Glomerular visceral epithelial cell (primary cell): ENCODE measurements around the gene VSTM2B.

ENCODE experiments used
- DNase-seq: peaks from one replicate; pipeline ENCODE4 v3.0.0-alpha.2; 2016; ENCODE audit errors: extremely low spot score

The VSTM2B gene

DNA sequence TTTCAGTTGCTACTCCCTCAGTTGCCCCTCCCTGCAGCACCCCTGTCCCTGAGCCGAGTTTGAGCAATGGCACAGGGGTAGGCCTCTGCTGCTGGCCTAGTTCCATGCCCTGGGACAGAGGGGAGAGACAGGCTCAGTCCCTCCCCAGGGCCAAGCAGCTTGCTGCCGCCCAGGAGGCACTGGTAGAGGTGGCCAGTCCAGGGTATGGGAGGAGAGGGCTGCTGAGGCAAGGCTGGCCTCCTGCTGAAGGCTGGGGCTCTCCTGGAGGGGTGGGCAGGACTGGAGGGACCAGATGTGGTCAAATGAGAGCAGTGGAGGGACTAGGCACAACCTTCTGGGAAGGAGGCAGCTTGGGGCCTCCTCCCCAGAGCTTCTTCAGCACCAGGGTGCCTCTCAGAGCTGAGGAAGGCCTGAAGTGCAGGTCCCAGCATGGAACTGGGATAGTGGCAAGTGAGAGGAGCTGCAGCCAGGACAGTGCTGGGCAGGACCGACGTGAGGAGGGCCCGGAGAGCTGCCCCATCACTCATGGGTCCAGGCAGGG, 29.8 kb upstream of the VSTM2B start:
- DNase-seq: no peak

DNA sequence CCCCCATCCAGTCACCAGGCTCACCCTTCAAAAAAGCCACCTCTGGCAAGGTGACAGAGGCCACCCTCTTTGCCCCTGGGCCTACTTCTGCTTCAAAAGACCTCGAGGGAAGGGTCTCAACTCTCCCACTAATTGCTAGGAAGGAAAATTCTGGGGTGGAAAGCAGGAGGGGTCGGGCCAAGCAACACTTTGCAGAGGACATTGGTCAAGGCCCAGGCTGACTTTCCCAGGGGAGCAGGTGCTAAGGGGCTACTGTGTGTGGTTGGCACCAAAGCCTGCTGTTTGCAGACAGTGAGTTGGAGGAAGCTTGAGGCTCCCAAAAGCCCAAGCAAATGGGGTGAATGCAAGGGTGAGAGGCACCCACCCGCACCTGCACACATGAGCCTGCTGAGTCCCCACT, 28.6 kb upstream of the VSTM2B start:
- no peak for DNase-seq

DNA sequence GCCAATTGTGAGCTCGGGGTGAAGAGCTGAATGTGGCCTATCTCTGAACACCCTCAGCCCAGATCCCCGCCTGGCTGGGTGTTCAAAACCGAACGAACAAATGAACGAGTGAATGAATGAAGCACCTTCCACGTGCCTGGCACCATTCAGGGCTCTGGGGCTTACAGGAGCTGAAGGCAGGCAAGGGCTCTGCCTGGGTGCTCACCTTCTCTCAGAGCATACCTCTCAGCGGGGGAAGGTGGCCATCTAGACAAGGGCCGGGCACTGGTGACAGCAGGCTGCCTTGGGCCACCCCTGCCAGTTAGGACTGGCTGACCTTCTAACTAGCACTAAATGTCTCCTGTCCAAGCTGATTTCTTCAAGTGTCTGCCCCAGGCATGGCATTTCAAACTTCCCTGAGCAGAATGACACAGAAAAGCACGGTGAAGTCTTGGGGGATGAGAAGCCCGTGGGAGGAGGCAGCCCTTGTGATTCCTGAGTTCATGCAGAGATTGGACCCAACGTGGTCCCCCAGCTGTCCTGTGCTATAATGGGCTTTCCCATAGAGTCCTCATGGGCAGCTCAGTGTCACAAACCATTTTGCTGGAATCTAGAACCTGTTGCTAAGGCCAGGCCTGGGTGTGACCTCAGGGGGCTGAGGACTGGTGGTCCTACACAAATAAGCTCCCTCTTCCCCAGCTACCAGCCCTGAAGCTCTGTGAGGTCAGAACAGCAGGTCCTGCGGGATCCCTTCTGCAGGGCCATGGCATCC, 27.9 kb upstream of the VSTM2B start:
- DNase-seq: no peak

DNA sequence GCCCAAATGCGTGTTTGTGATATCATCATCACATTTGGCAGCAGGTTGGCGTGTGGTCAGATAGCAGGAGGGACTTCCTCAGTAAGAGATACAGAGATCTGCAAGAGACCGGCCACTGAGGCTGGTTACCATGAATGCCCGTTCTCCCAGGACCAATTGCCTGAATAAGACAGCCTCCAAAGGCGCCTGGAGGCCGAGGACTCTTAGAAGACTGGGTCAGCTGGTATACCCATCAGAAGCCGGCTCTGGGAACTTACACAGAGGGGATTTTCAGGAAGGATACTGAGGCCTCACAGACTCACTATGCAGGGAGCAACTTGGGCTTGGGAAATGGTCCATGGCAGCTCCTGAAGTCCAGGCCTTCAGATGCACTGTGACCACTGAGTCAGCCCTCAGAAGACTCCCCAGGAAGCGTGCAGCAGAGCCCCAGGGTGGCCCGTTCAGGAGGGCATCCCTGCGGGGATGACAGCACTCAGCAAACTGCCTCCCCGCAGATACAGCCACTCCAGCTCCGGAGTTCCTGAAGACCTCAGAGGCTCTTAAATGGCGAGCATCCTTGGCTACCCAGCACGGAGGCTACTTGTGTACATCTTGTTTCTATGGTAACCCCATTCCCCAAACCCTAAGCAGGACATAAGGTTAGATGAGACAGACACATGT, 26.4 kb upstream of the VSTM2B start:
- DNase-seq: no peak

DNA sequence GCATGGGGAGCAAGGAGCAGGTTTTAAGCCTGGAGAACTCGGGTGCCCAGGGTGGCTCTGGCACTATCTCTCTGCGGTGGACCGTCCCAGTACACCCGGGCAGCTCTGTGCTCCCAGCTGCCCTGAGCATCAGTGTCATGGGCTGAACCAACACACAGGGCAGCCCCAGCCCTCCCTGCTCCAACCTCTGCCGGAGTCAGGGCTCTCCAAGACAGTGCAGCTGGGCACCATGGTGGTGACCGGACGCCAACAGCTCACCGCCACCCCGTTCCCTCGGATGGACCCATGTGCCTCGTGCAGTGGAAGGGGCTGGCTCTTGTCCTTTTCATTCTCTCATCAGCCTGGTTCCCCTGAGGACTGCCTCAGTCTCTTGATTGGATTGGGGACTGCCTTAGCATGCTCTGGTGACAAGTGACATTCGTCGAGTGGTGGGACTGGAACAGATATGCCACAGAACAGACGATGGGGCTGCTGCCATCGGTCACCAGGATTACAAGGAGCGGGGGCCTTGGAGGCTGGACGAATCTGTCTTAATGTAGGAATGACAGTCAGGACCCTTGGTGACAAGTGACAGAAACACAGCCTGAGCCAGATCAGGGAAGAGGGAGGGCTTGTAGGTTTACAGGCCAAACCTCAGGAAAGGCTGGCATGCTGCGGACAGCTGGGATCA, 25.7 kb upstream of the VSTM2B start:
- no peak for DNase-seq

DNA sequence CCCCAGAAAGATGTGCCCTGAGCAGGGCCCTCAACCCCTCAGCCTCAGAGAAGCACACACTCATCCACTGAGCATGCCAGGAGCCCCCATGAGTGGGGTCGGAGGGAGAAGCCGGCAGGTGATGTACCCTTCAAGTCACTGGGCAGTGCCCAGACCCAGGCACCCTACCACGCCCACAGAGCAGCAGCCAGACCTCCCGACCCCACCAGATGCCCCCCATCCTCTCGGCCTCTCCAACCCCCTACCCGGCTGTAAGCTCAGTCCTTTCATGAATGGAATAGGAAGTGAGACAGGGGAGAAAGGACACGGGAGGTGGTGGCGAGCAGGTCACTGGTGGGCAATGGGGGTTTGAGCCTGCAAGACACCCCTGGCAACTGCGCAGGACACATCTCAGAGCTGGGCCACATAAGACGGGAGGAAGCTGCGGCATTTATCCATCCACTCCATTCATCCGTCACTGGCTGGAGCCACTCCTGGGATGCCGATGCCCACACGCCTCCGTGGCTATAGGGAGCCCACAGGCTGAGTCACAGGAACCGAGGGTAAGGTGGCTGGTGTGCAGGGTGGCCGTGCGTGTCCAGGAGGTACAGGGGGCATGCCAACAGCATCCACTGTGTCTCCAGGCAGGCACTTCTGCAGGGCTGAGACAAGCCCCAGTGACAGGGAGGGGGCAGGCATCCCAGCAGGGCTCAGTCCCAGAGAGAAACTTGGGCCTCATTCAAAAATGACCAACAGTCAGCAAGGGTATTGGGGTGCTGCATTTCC, 23.8 kb upstream of the VSTM2B start:
- no peak for DNase-seq

DNA sequence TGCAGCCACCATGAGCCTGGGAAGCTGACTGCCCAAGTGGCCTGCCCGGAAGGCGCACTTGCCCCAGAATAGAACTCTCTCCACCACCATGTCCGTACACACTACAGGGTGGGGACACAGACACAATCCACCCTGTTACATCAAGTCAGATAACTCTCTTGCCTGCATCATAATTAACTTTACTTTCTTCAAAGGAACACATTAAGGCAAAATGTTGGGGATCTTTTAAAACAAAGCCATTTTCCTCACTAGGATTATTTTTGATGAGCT, 23.3 kb upstream of the VSTM2B start:
- no peak for DNase-seq

DNA sequence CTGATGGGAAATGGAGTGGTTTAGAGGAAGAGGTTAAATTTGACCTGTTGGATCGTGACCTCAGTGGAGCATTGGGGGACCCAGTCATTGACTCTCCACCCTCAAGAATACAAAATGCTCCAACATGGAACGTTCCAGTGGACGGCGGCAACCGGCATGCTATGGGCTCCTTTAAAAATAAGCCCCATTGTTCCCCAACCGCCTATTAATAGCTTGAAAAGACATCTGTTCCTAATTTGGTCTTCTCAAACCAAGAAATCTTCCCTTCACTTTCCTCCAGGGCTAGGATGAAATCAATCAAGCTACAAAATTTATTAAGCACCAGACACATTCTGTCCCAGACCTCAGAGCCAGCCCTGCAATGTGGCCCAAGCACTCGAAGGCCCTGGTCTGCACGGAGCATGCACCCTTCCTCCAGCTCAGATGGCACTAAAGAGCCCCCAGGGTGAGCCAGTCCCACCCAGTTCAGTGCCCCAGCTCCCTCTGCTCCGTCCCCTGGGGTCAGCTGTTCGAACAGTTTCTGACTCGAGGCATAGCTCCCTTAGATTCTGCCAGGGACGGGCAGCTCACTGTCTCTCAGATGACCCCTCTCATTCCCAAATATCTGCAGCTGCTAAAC, 22.5 kb upstream of the VSTM2B start:
- DNase-seq: no peak

DNA sequence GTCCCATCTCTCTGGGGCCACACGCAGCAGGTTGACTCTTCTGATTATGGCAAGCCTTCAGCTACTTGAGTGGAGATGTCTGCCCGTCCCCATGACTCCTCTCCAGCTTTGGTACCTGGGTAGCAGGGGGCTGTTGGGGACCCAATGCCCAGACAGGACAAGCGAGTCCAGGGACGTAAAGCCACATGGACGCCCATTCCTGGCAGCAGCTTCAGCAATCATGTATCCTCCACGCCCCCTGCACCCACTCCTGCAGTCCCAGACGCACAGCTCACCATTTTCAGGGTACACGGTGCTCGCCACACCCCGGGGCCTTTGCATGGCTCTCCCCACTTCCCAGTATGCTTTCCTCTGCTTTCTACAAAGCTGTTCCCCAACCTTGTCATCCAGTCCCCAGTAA, 22.0 kb upstream of the VSTM2B start:
- no peak for DNase-seq

DNA sequence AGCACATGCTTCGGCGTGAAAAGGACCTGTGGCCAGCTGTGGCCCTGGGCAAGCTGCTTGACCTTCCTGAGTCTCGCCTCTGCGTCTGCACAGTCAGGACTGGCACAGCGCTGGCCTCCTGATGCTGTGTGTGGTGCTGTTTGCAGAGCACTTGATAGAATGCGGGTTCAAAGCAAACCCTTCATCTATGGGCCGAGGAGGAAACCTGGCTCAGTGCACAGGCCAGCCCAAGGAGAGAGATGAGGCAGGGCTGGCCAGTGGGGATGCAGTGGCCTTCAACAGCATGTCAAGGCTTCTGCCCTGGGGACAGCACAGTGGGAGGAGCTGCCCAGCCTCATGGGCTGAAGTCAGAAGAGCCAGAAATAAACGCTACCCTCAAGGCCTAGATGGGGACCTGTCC, 21.3 kb upstream of the VSTM2B start:
- no peak for DNase-seq

DNA sequence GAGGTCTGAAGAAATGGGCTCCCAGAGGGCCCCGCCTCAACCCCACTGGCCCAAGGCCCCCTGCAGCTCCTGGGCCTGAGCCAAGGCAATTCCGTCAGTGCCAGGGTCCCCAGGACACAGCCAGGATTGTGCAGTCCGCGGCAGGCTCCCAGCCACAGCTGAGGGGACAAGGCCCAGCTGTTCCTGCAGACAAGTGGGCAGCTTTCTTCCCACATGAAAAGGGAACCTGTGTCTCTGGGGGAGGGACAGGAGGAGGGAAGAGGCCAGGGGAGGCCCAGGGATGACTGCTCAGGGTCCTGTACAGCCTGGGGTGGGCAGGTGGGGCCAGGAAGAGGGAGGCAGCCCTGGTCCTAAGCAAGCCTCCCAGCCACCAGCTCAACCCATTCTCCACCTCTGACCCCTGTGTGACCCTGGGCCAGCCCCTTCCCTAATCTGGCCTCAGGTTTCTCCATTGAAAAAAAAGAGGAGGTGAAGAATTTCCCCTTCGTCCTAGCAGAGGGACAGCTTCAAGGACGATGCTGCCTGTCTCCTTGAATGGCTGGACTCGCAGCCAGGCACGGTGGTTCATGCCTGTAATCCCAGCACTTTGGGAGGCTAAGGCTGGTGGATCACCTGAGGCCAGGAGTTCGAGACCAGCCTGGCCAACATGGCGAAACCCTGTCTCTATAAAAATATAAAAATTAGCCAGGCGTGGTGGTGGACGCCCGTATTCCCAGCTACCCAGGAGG, 20.5 kb upstream of the VSTM2B start:
- DNase-seq: no peak

DNA sequence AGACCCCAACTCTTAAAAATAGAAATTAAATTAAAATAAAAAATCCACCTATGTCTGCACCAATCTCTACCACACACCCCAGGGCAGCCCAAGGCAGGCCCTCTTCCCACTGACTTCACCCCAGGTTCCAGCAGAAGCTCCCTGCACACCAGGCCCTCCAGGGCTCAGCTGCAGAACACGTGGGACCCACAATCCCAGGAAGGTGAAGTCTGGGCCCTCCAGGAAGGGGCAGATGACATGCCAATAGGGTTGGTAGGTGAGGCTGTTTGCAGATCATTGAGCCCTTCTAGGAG, 19.2 kb upstream of the VSTM2B start:
- no peak for DNase-seq

DNA sequence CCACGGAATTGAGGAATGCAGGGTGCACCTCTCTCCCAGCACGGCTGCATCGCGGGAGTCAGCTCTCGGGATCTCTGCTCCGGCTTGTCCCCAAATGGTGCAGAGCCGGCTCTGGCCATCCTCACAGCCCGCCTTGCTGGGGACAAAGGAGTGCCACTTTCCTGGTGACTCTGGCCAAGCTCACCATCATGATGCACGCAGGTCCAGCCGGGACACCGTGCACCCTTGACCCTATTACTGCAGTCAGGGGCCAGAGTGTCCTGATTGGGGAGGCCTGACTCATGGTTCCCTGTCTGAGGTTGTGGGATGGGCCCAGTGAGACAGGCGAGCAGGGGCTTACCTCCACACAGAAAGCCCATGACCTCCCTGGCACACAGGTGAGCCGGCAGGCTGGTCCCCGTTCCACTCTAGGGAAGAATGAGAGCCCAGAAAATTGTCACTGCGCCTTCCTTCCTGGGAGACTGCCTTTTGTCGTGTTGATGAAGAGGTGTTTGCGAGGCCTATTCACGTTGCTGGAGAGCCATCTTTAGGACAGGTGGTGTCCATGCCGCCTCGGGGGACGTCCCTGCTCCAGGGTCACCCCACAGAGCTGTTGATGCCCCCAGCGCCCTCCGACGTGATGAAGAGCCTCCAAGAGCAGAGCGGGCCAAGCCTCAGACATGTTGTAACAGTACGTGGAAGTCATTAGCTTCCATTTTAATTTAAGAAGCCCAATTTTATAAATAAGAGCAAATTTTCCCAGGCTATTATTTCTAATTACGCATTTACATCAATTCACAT, 18.5 kb upstream of the VSTM2B start:
- DNase-seq: no peak

DNA sequence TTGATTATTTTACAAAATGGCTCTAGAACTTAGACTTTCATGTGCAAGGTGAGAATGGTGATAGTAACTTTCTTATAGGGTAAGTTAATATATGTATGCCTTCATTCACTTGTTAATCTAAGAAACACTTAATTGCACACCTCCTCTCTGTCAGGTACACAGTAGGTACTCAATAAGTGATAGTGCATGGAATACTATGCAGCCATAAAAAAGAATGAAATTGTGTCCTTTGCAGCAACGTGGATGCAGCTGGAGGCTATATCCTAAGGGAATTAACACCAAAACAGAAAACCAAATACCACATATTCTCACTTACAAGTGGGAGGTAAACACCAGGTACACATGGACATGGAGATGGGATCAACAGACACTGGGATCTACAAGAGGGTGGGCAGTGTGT, 17.6 kb upstream of the VSTM2B start:
- no peak for DNase-seq

DNA sequence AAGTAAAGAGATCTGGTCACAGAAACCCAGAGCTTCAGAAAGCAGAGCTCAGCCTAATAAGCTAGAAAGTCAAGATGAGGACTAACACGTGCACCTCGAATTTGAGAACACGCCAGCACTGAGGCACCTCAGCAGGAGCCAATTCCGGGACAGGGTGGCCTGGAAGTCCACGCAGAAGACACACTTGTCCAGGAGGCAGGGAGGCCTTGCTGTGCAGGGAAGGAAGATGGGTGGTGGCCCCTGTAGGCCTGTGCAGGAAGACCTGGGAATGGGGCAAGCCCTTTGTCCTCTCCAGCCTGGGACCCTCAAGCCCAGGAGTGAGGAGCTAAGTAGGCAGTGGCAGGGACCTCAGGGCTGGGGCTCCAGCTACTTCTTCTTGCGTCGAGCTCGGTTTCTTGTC, 16.3 kb upstream of the VSTM2B start:
- no peak for DNase-seq

DNA sequence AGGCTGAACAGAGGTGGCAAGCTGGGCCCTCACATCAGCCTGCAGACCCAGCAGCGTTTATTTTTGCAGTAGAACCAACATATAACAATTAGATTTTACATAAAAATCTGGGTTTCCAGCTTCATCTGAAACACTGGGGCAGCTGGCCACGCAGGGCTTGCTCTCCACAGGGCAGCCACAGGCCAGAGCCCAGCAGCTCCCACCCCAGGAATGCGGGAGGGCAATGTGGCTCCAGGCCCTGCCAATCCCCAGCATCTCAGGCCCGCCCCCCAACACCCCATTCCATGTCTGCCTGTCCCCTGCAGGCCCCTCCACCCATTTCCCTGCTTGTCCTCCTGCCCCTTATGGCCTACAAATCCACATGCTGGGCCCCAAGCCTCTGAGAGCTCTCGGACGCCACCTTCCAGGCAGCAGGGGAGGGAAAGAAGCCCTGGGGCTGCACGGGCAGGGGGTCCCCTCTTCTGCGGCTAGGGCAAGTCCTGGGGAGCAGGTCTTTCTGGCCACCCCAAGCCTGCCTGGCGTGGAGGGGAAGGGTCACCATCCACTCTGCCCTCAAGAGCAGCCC, 15.0 kb upstream of the VSTM2B start:
- no peak for DNase-seq

DNA sequence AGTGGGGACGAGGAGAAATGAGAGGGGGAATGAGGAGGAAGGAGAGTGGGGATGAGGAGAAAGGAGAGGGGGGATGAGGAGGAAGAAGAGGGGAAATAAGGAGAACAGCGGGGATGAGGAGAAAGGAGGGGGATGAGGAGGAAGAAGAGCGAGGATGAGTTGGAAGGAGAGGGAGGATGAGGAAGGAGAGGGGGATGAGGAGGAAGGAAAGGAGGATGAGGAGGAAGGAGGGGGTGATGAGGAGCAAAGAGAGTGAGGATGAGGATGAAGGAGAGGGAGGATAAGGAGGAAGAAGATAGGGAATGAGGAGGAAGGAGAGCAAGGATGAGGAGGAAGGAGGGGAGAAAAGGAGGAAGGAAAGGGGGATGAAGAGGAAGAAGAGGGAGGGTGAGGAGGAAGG, 14.0 kb upstream of the VSTM2B start:
- no peak for DNase-seq

DNA sequence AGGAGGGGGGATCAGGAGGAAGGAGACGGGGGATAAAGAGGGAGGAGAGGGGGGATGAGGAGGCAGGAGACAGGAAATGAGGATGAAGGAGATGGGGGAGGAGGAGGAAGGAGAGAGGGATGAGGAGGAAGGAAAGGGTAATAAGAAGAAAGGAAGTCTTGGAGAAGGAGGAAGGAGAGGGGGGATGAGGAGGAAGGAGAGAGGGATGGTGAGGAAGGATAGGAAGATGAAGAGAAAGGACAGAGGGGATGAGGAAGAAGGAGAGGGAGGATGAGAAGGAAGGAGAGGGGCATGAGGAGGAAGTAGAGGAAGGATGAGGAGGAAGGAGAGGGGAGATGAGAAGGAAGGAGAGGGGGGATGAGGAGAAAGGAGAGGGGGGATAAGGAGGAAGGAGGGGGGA, 13.0 kb upstream of the VSTM2B start:
- no peak for DNase-seq

DNA sequence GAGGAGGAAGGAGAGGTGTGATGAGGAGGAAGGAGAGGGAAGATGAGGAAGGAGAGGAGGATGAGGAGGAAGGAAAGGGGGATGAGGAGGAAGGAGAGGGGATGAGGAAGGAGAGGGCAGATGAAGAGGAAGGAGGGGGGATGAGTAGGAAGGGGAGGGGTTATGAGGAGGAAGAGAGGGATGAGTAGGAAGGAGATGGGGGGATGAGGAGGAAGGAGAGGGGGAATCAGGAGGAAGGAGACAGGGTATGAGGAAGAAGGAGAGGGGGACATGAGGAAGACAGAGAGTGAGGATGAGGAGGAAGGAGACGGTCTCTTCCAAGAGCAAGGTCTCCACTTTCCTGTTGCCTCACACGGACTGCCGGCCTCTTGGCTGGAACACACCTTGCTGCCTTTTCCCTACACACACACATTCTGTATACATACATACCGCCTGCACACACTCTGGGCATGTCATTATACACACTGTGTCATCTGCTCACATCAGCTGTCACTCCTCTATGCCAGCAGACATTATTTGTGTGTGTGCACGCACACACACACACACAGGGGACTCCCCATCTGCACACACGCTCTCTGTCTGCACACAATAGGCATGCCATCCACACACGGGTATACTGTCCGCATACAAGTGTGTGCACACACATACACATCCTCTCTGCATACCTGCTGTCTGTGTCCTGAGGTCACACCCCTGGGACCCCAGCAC, 11.1 kb upstream of the VSTM2B start:
- DNase-seq: no peak

DNA sequence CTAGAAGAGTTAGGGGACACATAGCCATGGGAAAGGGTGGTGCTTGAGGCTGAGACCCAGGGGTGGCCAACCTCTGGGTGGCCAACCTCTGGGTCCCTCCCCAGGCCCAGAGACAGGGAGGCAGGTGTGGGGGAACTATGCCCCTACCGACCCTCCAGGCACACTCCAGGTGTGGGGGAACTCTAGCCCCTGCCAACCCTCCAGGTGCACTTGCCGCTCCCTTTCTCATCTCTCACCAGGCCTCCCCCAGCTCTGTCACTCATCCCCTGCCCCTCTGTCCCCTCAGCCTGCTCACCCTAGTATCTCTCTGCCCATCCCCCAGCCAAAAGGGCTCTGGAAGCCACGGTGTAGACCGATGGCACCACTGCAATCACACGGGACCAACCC, 10.6 kb upstream of the VSTM2B start:
- no peak for DNase-seq
